HCT116 (cell line): Measurements from ENCODE around the gene OR10Z1. TPM values are rescaled to one million over a fixed set of nuclear protein-coding genes. Genes with fewer than 3 reads are reported as not detected.

Experiments
- ATAC-seq: fragments of 200-7000 bp; cut with Tn5 transposase; 2 replicates; pipeline ENCODE4 v1.9.1; 2020; ENCODE audit warnings: mild to moderate bottlenecking, moderate library complexity
- BruUV-seq: library from RNA; stranded (reverse); fragments of 400-500 nt; replicated peaks from 2 replicates; lab custom pipeline; 2021; lab: Mats Ljungman, UMichigan
- CTCF ChIA-PET: fragments of 300-600 bp; sonication (Branson Sonifier 250); formaldehyde crosslinking; loops from one replicate; lab custom pipeline; 2021; ENCODE audit warnings: antibody characterized with exemption; lab: Charles Lee
- POLR2A ChIA-PET: fragments of 300-600, 350-600 bp; sonication (Branson Sonifier 250); formaldehyde crosslinking; loops from one replicate; lab custom pipeline; 2021; ENCODE audit warnings: antibody characterized with exemption; lab: Charles Lee
- RAD21 ChIA-PET, 2 experiments: fragments of 300-600 bp; sonication (Branson Sonifier 250); formaldehyde crosslinking; loops; one replicate each; lab custom pipeline; 2023; ENCODE audit warnings: low total read pairs in 2 of 2; ENCODE audit not compliant: uncharacterized antibody in 2 of 2, unreplicated experiment in 2 of 2, low non-redundant PET in 1 of 2; lab: Charles Lee
- DNase-seq: peaks from one replicate; pipeline ENCODE4 v3.0.0-alpha.2; 2010; ENCODE audit warnings: low read depth, low spot score
- H2AFZ ChIP-seq: fragments of 200-600 bp; shearing (Covaris generic), sonication (generic); 2 replicates; pipeline ENCODE4 v1.6.1; 2017; ENCODE audit warnings: low read depth, mixed run types, mixed read lengths, antibody characterized with exemption, low read length; ENCODE audit not compliant: poor library complexity, severe bottlenecking
- H3K27ac ChIP-seq: 2 replicates; pipeline ENCODE4 v1.5.1; 2012; ENCODE audit warnings: low read depth, low read length
- H3K27me3 ChIP-seq: fragments of 200-600 bp; sonication (generic); 2 replicates; pipeline ENCODE4 v1.6.1; 2016; ENCODE audit warnings: mixed run types, low read length, mixed read lengths; ENCODE audit not compliant: insufficient read depth
- H3K36me3 ChIP-seq, 2 experiments: fragments of 200-500 bp in 1 of 2; fragments of 200-600 bp in 1 of 2; sonication (Bioruptor generic) in 1 of 2; sonication (generic) in 1 of 2; 2 replicates each; pipeline versions ENCODE4 v1.5.1 to v1.6.1; 2014 to 2016; ENCODE audit warnings: low read length in 2 of 2, inconsistent platforms in 1 of 2, mixed read lengths in 1 of 2, mixed run types in 1 of 2; ENCODE audit not compliant: insufficient read depth in 2 of 2, control insufficient read depth in 1 of 2
- H3K4me1 ChIP-seq, 2 experiments: fragments of 200-600 bp in 1 of 2; sonication (generic) in 1 of 2; 2 replicates each; pipeline versions ENCODE4 v1.5.1 to v1.6.1; 2012 to 2017; ENCODE audit warnings: low read length in 2 of 2, inconsistent platforms in 1 of 2, mild to moderate bottlenecking in 1 of 2, mixed read lengths in 1 of 2, mixed run types in 1 of 2, moderate library complexity in 1 of 2; ENCODE audit not compliant: insufficient read depth in 2 of 2, control insufficient read depth in 1 of 2
- H3K4me2 ChIP-seq: fragments of 200-600 bp; sonication (generic); 2 replicates; pipeline ENCODE4 v1.6.1; 2017; ENCODE audit warnings: mixed run types, low read length, mixed read lengths
- H3K4me3 ChIP-seq, 2 experiments: fragments of 200-600 bp in 1 of 2; sonication (generic) in 1 of 2; replicated peaks in 1 of 2; 2 replicates each; pipeline ENCODE4 v1.5.1; 2011 to 2016; ENCODE audit warnings: low read length in 2 of 2, control low read depth in 1 of 2, low read depth in 1 of 2, mild to moderate bottlenecking in 1 of 2, mixed read lengths in 1 of 2, mixed run types in 1 of 2
- H3K79me2 ChIP-seq: fragments of 200-600 bp; sonication (generic); 2 replicates; pipeline ENCODE4 v1.6.1; 2017; ENCODE audit warnings: mild to moderate bottlenecking, mixed run types, low read length, moderate library complexity, mixed read lengths; ENCODE audit not compliant: insufficient read depth
- H3K9ac ChIP-seq: fragments of 200-600 bp; sonication (generic); 2 replicates; pipeline ENCODE4 v1.6.1; 2016; ENCODE audit warnings: low read length, mixed read lengths
- H3K9me2 ChIP-seq: fragments of 200-600 bp; sonication (generic), shearing (Covaris generic); 2 replicates; pipeline ENCODE4 v1.6.1; 2017; ENCODE audit warnings: mixed run types, mild to moderate bottlenecking, moderate library complexity; ENCODE audit not compliant: insufficient read depth
- H3K9me3 ChIP-seq, 2 experiments: fragments of 200-500 bp in 1 of 2; fragments of 200-600 bp in 1 of 2; sonication (Bioruptor generic) in 1 of 2; sonication (generic) in 1 of 2; 2 replicates each; pipeline ENCODE4 v1.6.1; 2014 to 2017; ENCODE audit warnings: low read length in 2 of 2, mixed read lengths in 2 of 2, inconsistent platforms in 1 of 2, low read depth in 1 of 2, mild to moderate bottlenecking in 1 of 2, mixed run types in 1 of 2, moderate library complexity in 1 of 2; ENCODE audit not compliant: control insufficient read depth in 1 of 2, insufficient read depth in 1 of 2
- H4K20me1 ChIP-seq: fragments of 200-600 bp; sonication (generic), shearing (Covaris generic); 2 replicates; pipeline ENCODE4 v1.6.1; 2017; ENCODE audit warnings: mixed run types, mild to moderate bottlenecking, moderate library complexity; ENCODE audit not compliant: insufficient read depth
- CBX3 ChIP-seq: IDR thresholded peaks from 2 replicates; pipeline ENCODE4 v1.6.1; 2012; ENCODE audit warnings: low read depth
- CEBPB ChIP-seq: IDR thresholded peaks from 2 replicates; pipeline ENCODE4 v1.6.1; 2012; ENCODE audit warnings: low read depth
- EGR1 ChIP-seq: IDR thresholded peaks from 2 replicates; pipeline ENCODE4 v1.6.1; 2012; ENCODE audit warnings: low read depth
- EZH2 ChIP-seq: fragments of 200-600 bp; sonication (generic); IDR thresholded peaks from 2 replicates; pipeline ENCODE4 v1.6.1; 2017; ENCODE audit warnings: antibody characterized with exemption, mixed run types
- POLR2A ChIP-seq: IDR thresholded peaks from 2 replicates; pipeline ENCODE4 v1.7.0; 2011; ENCODE audit warnings: borderline replicate concordance; ENCODE audit not compliant: insufficient read depth, insufficient read length; ENCODE audit errors: extremely low read depth
- POLR2AphosphoS5 ChIP-seq: IDR thresholded peaks from 2 replicates; pipeline ENCODE4 v1.6.1; 2011; ENCODE audit warnings: mild to moderate bottlenecking, low read depth, low read length, moderate library complexity
- RAD21 ChIP-seq: IDR thresholded peaks from 2 replicates; pipeline ENCODE4 v1.6.1; 2012; ENCODE audit warnings: low read depth, mild to moderate bottlenecking
- SP1 ChIP-seq: IDR thresholded peaks from 2 replicates; pipeline ENCODE4 v1.6.1; 2012; ENCODE audit warnings: low read depth
- SRF ChIP-seq: IDR thresholded peaks from 2 replicates; pipeline ENCODE4 v1.6.1; 2012; ENCODE audit warnings: low read depth
- YY1 ChIP-seq: IDR thresholded peaks from 2 replicates; pipeline ENCODE4 v1.6.1; 2011; ENCODE audit warnings: low read length, low read depth, moderate library complexity, mild to moderate bottlenecking; ENCODE audit not compliant: insufficient replicate concordance; ENCODE audit errors: extremely low read depth
- ZNF274 ChIP-seq: fragments of 200-500 bp; sonication (Bioruptor generic); IDR thresholded peaks from 2 replicates; pipeline ENCODE4 v1.6.1; 2014; ENCODE audit warnings: mild to moderate bottlenecking, low read depth, low read length, inconsistent platforms
- intact Hi-C: fragments of 100-400 bp; cut with micrococcal nuclease; formaldehyde crosslinking; loops from 2 replicates; pipeline ENCODE4 v1.10.0; 2022
- total RNA-seq: library from RNA; stranded (reverse); gene quantifications from one replicate; pipeline ENCODE4 v1.2.1, GENCODE V29; 2021; ENCODE audit not compliant: unreplicated experiment
- TF ChIP-seq, protein P1 (sequence below): IDR thresholded peaks from 2 replicates; pipeline ENCODE4 v1.6.1; 2012
- TF ChIP-seq, protein P2 (sequence below): IDR thresholded peaks from 2 replicates; pipeline ENCODE4 v1.6.1; 2012; ENCODE audit warnings: low read depth
- TF ChIP-seq, protein P3 (sequence below): IDR thresholded peaks from 2 replicates; pipeline ENCODE4 v1.6.1; 2012
- TF ChIP-seq, protein P4 (sequence below), 3 experiments: fragments of 200-600 bp in 1 of 3; sonication (generic) in 1 of 3; IDR thresholded peaks in 2 of 3; conservative IDR thresholded peaks in 1 of 3; 2 replicates each; pipeline ENCODE4 v1.5.1; 2012 to 2017; ENCODE audit warnings: low read depth in 2 of 3, low read length in 2 of 3, antibody characterized with exemption in 1 of 3, borderline replicate concordance in 1 of 3, control low read depth in 1 of 3, mild to moderate bottlenecking in 1 of 3, mixed read lengths in 1 of 3, mixed run types in 1 of 3, moderate library complexity in 1 of 3; ENCODE audit not compliant: insufficient read depth in 1 of 3

Gene OR10Z1
- total RNA-seq, 1 experiment from 2014 or later: not detected

DNA sequence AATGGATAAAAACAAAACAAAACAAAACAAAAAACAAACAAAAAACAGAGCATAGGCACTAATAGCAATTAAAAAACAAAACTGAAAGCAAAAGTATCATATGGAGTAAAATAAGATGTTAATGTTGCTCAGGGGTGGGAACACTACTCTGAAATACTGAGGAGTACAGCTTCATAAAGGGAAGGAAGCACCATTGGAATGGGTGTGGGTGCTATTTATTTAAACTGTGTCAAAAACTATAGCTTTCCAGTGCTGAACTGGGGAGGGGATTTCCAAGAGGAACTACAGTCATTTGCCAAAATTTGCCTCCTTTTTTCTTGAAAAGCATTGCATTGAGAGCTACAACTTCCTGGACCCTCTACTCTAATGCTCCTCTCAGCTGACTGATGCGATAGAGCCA is 41.4 kb downstream of the OR10Z1 start:
- H3K9me2 ChIP-seq: no peaks in the 10 kb centered on the region
- POLR2A ChIA-PET: no interaction called here
- CTCF ChIA-PET: no interaction called here
- DNase-seq: no peak
- no peaks in the 10 kb centered on the region for H3K79me2 ChIP-seq
- no peaks in the 10 kb centered on the region for H4K20me1 ChIP-seq
- no peak overlapping the region for H3K9ac ChIP-seq
- no peaks in the 10 kb centered on the region for H3K9me3 ChIP-seq
- TF ChIP-seq EGR1 (no peak), CBX3 (no peak), CEBPB (no peak), POLR2AphosphoS5 (no peak), YY1 (no peak), SRF (no peak), RAD21 (no peak), ZNF274 (no peak), SP1 (no peak), EZH2 (no peak), POLR2A (no peak)
- TF ChIP-seq, protein P1, sequence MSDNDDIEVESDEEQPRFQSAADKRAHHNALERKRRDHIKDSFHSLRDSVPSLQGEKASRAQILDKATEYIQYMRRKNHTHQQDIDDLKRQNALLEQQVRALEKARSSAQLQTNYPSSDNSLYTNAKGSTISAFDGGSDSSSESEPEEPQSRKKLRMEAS: no peak
- TF ChIP-seq, protein P2, sequence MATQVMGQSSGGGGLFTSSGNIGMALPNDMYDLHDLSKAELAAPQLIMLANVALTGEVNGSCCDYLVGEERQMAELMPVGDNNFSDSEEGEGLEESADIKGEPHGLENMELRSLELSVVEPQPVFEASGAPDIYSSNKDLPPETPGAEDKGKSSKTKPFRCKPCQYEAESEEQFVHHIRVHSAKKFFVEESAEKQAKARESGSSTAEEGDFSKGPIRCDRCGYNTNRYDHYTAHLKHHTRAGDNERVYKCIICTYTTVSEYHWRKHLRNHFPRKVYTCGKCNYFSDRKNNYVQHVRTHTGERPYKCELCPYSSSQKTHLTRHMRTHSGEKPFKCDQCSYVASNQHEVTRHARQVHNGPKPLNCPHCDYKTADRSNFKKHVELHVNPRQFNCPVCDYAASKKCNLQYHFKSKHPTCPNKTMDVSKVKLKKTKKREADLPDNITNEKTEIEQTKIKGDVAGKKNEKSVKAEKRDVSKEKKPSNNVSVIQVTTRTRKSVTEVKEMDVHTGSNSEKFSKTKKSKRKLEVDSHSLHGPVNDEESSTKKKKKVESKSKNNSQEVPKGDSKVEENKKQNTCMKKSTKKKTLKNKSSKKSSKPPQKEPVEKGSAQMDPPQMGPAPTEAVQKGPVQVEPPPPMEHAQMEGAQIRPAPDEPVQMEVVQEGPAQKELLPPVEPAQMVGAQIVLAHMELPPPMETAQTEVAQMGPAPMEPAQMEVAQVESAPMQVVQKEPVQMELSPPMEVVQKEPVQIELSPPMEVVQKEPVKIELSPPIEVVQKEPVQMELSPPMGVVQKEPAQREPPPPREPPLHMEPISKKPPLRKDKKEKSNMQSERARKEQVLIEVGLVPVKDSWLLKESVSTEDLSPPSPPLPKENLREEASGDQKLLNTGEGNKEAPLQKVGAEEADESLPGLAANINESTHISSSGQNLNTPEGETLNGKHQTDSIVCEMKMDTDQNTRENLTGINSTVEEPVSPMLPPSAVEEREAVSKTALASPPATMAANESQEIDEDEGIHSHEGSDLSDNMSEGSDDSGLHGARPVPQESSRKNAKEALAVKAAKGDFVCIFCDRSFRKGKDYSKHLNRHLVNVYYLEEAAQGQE: no peak
- TF ChIP-seq, protein P3, sequence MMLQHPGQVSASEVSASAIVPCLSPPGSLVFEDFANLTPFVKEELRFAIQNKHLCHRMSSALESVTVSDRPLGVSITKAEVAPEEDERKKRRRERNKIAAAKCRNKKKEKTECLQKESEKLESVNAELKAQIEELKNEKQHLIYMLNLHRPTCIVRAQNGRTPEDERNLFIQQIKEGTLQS: no peak
- TF ChIP-seq, protein P4, sequence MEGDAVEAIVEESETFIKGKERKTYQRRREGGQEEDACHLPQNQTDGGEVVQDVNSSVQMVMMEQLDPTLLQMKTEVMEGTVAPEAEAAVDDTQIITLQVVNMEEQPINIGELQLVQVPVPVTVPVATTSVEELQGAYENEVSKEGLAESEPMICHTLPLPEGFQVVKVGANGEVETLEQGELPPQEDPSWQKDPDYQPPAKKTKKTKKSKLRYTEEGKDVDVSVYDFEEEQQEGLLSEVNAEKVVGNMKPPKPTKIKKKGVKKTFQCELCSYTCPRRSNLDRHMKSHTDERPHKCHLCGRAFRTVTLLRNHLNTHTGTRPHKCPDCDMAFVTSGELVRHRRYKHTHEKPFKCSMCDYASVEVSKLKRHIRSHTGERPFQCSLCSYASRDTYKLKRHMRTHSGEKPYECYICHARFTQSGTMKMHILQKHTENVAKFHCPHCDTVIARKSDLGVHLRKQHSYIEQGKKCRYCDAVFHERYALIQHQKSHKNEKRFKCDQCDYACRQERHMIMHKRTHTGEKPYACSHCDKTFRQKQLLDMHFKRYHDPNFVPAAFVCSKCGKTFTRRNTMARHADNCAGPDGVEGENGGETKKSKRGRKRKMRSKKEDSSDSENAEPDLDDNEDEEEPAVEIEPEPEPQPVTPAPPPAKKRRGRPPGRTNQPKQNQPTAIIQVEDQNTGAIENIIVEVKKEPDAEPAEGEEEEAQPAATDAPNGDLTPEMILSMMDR (IDR thresholded peaks at IDR 0.05 in 2 of 3, conservative IDR thresholded peaks at IDR 0.05 in 1 of 3; ENCODE audit: borderline replicate concordance in 1 of 3, insufficient read depth in 1 of 3, low read depth in 2 of 3, low read length in 2 of 3): no peak
- no peaks in the 10 kb centered on the region for H3K27me3 ChIP-seq
- BruUV-seq: no TSS peak
- intact Hi-C loops: no loop called here
- no peak overlapping the region for H3K27ac ChIP-seq
- no peak overlapping the region for H2AFZ ChIP-seq
- H3K36me3 ChIP-seq: no peaks in the 10 kb centered on the region
- no peaks in the 10 kb centered on the region for H3K4me1 ChIP-seq
- H3K4me2 ChIP-seq: no peak overlapping the region
- H3K4me3 ChIP-seq: no peak overlapping the region
- ATAC-seq: no peak
- RAD21 ChIA-PET: no interaction called here
